Testis (tissue), 3 donors: Measurements from ENCODE around the gene ERVMER34-1. TPM values are rescaled to one million over a fixed set of nuclear protein-coding genes. Genes with fewer than 3 reads are reported as not detected.

ENCODE experiments used
- DNase-seq: peaks from one replicate; pipeline ENCODE4 v3.0.0-alpha.2; 2019
- H3K27ac ChIP-seq, 2 donors: fragments of 200-600 bp; sonication (generic); one replicate each; pipeline ENCODE4 v1.5.1; 2019
- H3K27me3 ChIP-seq: fragments of 200-600 bp; sonication (generic); one replicate; pipeline ENCODE4 v1.5.1; 2019
- H3K36me3 ChIP-seq: fragments of 200-600 bp; sonication (generic); one replicate; pipeline ENCODE4 v1.5.1; 2017; ENCODE audit warnings: low read depth; ENCODE audit errors: missing control alignments
- H3K4me1 ChIP-seq: fragments of 200-600 bp; sonication (generic); one replicate; pipeline ENCODE4 v1.5.1; 2019
- H3K4me3 ChIP-seq, 2 donors: fragments of 200-600 bp; sonication (generic); one replicate each; pipeline ENCODE4 v1.5.1; 2017 to 2019
- H3K9me3 ChIP-seq: fragments of 200-600 bp; sonication (generic); one replicate; pipeline ENCODE4 v1.5.1; 2017
- CTCF ChIP-seq, 3 experiments: fragments of 450-650 bp in 2 of 3; fragments of 200-600 bp in 1 of 3; sonication (generic) in 1 of 3; IDR thresholded peaks; one replicate each; pipeline ENCODE4 v1.5.1; 2016 to 2019; ENCODE audit warnings: antibody characterized with exemption in 3 of 3, mild to moderate bottlenecking in 2 of 3, moderate library complexity in 1 of 3
- POLR2A ChIP-seq: fragments of 450-650 bp; IDR thresholded peaks from one replicate; pipeline ENCODE4 v1.6.1; 2017; ENCODE audit warnings: antibody characterized with exemption, mild to moderate bottlenecking, moderate library complexity
- WGBS, 2 donors: methylation state at CpG; one replicate each; pipeline ENCODE4 v1.1.5; 2018; 5-methylcytosine and 5-hydroxymethylcytosine counted together
- intact Hi-C: fragments of 100-400 bp; cut with DNase I; formaldehyde crosslinking; loops from one replicate; pipeline ENCODE4 v1.15.1; 2023; ENCODE audit warnings: low total_unique reads
- polyA plus RNA-seq: library from polyadenylated mRNA; stranded (reverse); fragments of 350-450 nt; fragmentation: Illumina TruSeq; extraction: RNeasy Lipid Tissue Mini Kit (QIAGEN cat#74804); gene quantifications from one replicate; pipeline ENCODE4 v1.2.3, GENCODE V29; 2014; ENCODE audit warnings: low read depth, low replicate concordance; ENCODE audit not compliant: insufficient read depth
- total RNA-seq, 2 donors: library from RNA; depleted of rRNA; stranded (reverse); fragments of >200 nt; gene quantifications; one replicate each; pipeline ENCODE4 v1.2.3, GENCODE V29; 2016

ERVMER34-1 gene
- total and polyA plus RNA-seq, 3 donors from 2014 or later: 2.0 to 3.5 (median 2.4) TPM

GRCh38 chr4:52712251-52713130 is 38.7 kb downstream of the ERVMER34-1 start:
- intact Hi-C loops: loop anchor here (10.0 kb wide), 1 partner anchor 152 kb away; the partner anchor contains the start of gene RASL11B
- TF ChIP-seq CTCF (IDR thresholded peaks at IDR 0.05) (no peak), POLR2A (peak; percentile 50)
- Histone ChIP-seq H3K27me3 (no peaks in the 10 kb centered on the region), H3K4me3 (peak overlapping the region; percentile 93 to 95), H3K9me3 (no peaks in the 10 kb centered on the region), H3K27ac (peak overlapping the region; percentile 69 to 91), H3K36me3 (no peaks in the 10 kb centered on the region), H3K4me1 (peaks cover 15% of the 10 kb centered on the region)
- DNase-seq: peak; percentile 98
- WGBS, 2 donors: 0 to 1% methylated on average over 19 to 50 of the region's 87 CpGs

- peak overlapping the region in 1 of 2 donors; percentile 93 for H3K4me3 ChIP-seq
- peaks cover 15% of the 10 kb centered on the region for H3K4me1 ChIP-seq
- no peaks in the 10 kb centered on the region for H3K36me3 ChIP-seq
- no peaks in the 10 kb centered on the region for H3K27me3 ChIP-seq
- no peak for TF ChIP-seq POLR2A
- no peak for TF ChIP-seq CTCF (IDR thresholded peaks at IDR 0.05)
- DNase-seq: no peak
- H3K27ac ChIP-seq: no peak overlapping the region
- no peaks in the 10 kb centered on the region for H3K9me3 ChIP-seq
- WGBS, 2 donors: 13 to 14% methylated on average over 11 to 15 of the region's 15 CpGs
- intact Hi-C loops: loop anchor here (10.0 kb wide), 1 partner anchor 153 kb away; the partner anchor contains the start of gene RASL11B
These were observed 39.4 kb downstream of the ERVMER34-1 start for GRCh38 chr4:52711834-52712250.

GRCh38 chr4:52711272-52711671 is 40.0 kb downstream of the ERVMER34-1 start:
- WGBS, 2 donors: 10 to 32% methylated on average over 1 of the region's 1 CpG
- H3K36me3 ChIP-seq: no peaks in the 10 kb centered on the region
- intact Hi-C loops: loop anchor here (10.0 kb wide), 1 partner anchor 154 kb away; the partner anchor contains the start of gene RASL11B
- H3K27me3 ChIP-seq: no peaks in the 10 kb centered on the region
- H3K9me3 ChIP-seq: no peaks in the 10 kb centered on the region
- DNase-seq: no peak
- H3K4me3 ChIP-seq: peak overlapping the region in 1 of 2 donors; percentile 93
- TF ChIP-seq CTCF (IDR thresholded peaks at IDR 0.05) (no peak), POLR2A (no peak)
- no peak overlapping the region for H3K27ac ChIP-seq
- H3K4me1 ChIP-seq: peaks cover 15% of the 10 kb centered on the region

GRCh38 chr4:52709155-52709554 is 42.1 kb downstream of the ERVMER34-1 start:
- intact Hi-C loops: no loop called here
- no peaks in the 10 kb centered on the region for H3K36me3 ChIP-seq
- no peak overlapping the region for H3K4me3 ChIP-seq
- H3K27me3 ChIP-seq: no peaks in the 10 kb centered on the region
- DNase-seq: no peak
- no peak for TF ChIP-seq CTCF (IDR thresholded peaks at IDR 0.05)
- TF ChIP-seq POLR2A: no peak
- H3K9me3 ChIP-seq: no peaks in the 10 kb centered on the region
- H3K4me1 ChIP-seq: peaks cover 12% of the 10 kb centered on the region
- no peak overlapping the region for H3K27ac ChIP-seq
